AG09309 (cell line): ENCODE data around the gene CYP4F12.

Source experiments
- DNase-seq: peaks from one replicate; pipeline ENCODE4 v3.0.0-alpha.2; 2010; ENCODE audit warnings: low read depth
- H3K4me3 ChIP-seq: 2 replicates; pipeline ENCODE4 v1.5.1; 2011; ENCODE audit warnings: mild to moderate bottlenecking, low read depth, low read length, moderate library complexity; ENCODE audit not compliant: control insufficient read depth
- CTCF ChIP-seq: IDR thresholded peaks from 2 replicates; pipeline ENCODE4 v1.5.1; 2011; ENCODE audit warnings: mild to moderate bottlenecking, low read depth, low read length, inconsistent platforms; ENCODE audit not compliant: insufficient read depth, control insufficient read depth; ENCODE audit errors: missing control alignments

CYP4F12 gene

GRCh38 chr19:15633082-15633835, 39.6 kb upstream of the CYP4F12 start:
- no peak overlapping the region for H3K4me3 ChIP-seq
- no peak for DNase-seq
- no peak for TF ChIP-seq CTCF

- no peak for DNase-seq
- H3K4me3 ChIP-seq = no peak overlapping the region
- TF ChIP-seq CTCF = no peak
Observed at GRCh38 chr19:15634105-15634504, 38.8 kb upstream of the CYP4F12 start.

DNA sequence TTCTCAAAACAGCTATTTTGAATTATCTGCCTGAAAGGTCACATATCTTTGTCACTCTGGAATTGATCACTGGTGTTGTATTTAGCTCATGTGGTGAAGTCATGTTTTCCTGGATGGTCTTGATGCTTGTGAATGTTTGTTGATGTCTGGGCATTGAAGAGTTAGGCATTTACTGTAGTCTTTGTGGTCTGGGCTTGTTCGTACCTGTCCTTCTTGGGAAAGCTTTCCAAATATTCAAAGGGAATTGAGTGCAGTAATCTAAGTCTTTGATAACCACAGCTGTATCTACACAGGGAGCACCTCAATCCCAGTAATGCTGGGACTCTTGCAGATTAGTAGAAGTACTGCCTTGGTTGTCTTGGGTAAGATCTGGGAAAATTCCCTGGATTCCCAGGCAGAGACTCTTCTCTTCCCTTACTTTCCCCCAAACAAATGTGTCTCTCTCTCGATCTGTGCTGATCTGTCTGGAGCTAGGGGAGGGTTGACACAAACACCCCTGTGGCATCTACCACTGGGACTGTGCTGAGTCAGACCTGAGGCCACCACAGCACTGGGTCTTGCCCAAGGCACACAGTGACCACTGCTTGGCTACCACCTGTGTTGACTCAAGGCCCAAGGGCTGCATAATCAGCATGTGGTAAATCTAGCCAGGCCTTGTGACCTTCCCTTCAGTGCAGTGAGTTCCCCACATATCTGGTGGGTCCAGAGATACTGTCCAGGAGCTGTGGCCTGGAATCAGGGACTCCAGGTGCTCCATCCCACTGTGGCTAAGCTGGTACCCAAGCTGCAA, 37.7 kb upstream of the CYP4F12 start:
- no peak for TF ChIP-seq CTCF
- no peak for DNase-seq
- H3K4me3 ChIP-seq = no peak overlapping the region

- TF ChIP-seq CTCF = no peak
- no peak overlapping the region for H3K4me3 ChIP-seq
- DNase-seq = no peak
Observed at GRCh38 chr19:15636026-15636425, 36.9 kb upstream of the CYP4F12 start.

GRCh38 chr19:15639596-15639995, 33.3 kb upstream of the CYP4F12 start:
- DNase-seq = no peak
- no peak for TF ChIP-seq CTCF

GRCh38 chr19:15640294-15640903, 32.5 kb upstream of the CYP4F12 start, which contains the start of gene CYP4F3:
TSS of gene CYP4F3 (plus strand) at chr19:15640897. CDS start at chr19:15641416, 519 bp downstream.
- DNase-seq = no peak
- no peak within 1 kb of the TSS for H3K4me3 ChIP-seq

More at GRCh38 chr19:15639596-15639995, 33.3 kb upstream of the CYP4F12 start:
- H3K4me3 ChIP-seq = no peak overlapping the region

More at GRCh38 chr19:15640294-15640903, 32.5 kb upstream of the CYP4F12 start, which contains the start of gene CYP4F3:
- TF ChIP-seq CTCF = no peak
